NT2/D1 (cell line): Measurements from ENCODE around the gene PRDM7.
"Not testable (repeated sequence)": the region's sequence is repeated elsewhere in the genome, so short reads cannot be mapped to it uniquely, and the experiment has no call there.

Source experiments
- DNase-seq: peaks from one replicate; pipeline ENCODE4 v3.0.0-alpha.2; 2011; ENCODE audit warnings: low read depth, low spot score
- H3K27me3 ChIP-seq: 2 replicates; pipeline ENCODE4 v1.6.0; 2011; ENCODE audit warnings: mild to moderate bottlenecking; ENCODE audit not compliant: insufficient read length, insufficient read depth
- H3K36me3 ChIP-seq: 2 replicates; pipeline ENCODE4 v1.6.1; 2011; ENCODE audit warnings: mild to moderate bottlenecking, low read length, mixed read lengths; ENCODE audit not compliant: insufficient read depth, insufficient read length
- H3K4me1 ChIP-seq: 2 replicates; pipeline ENCODE4 v1.5.1; 2011; ENCODE audit not compliant: insufficient read depth, insufficient read length
- H3K4me3 ChIP-seq: 2 replicates; pipeline ENCODE4 v1.5.1; 2011; ENCODE audit warnings: low read depth; ENCODE audit not compliant: insufficient read length
- H3K9ac ChIP-seq: 2 replicates; pipeline ENCODE4 v1.6.0; 2011; ENCODE audit warnings: low read depth; ENCODE audit not compliant: insufficient read length
- H3K9me3 ChIP-seq: 2 replicates; pipeline ENCODE4 v1.5.1; 2011; ENCODE audit warnings: mild to moderate bottlenecking, low read length; ENCODE audit not compliant: insufficient read depth
- SUZ12 ChIP-seq: IDR thresholded peaks from 2 replicates; pipeline ENCODE4 v1.6.1; 2011; ENCODE audit not compliant: insufficient read length, insufficient read depth; ENCODE audit errors: extremely low read depth
- YY1 ChIP-seq: IDR thresholded peaks from 2 replicates; pipeline ENCODE4 v1.6.1; 2011; ENCODE audit not compliant: insufficient read length, insufficient read depth
- ZNF274 ChIP-seq: IDR thresholded peaks from 2 replicates; pipeline ENCODE4 v1.6.1; 2011; ENCODE audit warnings: mild to moderate bottlenecking, low read depth, low read length

PRDM7 gene

DNA sequence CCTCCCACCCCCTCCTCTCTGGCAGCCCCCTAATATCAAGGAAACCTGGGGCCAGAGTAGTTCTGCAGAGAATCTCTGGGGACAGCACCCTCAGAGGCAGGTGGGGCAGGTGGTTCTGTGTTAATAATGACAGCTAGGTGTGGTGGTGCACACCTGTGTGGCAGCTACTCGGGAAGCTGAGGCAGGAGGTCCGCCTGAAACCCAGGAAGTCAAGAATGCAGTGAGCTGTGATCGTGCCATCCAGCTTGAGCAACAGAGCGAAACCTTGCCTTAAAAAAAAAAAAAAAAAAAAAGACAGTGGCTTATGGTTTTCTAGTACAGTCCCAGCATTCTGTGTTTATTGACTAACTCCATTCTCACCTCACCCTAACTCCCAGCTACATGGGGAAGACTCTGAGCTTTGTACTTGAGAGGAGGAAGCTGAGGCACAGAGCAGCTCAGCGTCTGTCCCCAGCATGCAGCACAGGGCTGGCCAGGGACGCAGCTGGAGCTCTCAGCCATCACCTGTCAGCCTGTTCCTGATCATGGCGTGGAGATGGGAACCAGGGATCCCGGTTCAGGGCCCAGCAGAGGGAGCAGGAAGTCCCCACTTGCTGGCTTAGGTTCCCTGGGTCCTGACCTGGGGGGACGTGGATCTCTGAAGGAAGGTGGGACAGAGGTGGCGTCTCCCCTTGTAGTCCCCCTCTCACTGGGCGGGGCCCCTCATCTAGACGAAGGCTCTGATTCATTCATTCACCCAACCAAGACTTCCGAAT is 64.0 kb downstream of the PRDM7 start:
- peaks cover 19% of the 10 kb centered on the region for H3K4me1 ChIP-seq
- no peak overlapping the region for H3K9ac ChIP-seq
- peaks cover 10% of the 10 kb centered on the region for H3K36me3 ChIP-seq
- no peak overlapping the region for H3K4me3 ChIP-seq
- DNase-seq, result no peak
- no peaks in the 10 kb centered on the region for H3K9me3 ChIP-seq
- TF ChIP-seq SUZ12, result no peak
- no peak for TF ChIP-seq ZNF274
- TF ChIP-seq YY1, result no peak
- H3K27me3 ChIP-seq, result peaks cover under 1% of the 10 kb centered on the region

DNA sequence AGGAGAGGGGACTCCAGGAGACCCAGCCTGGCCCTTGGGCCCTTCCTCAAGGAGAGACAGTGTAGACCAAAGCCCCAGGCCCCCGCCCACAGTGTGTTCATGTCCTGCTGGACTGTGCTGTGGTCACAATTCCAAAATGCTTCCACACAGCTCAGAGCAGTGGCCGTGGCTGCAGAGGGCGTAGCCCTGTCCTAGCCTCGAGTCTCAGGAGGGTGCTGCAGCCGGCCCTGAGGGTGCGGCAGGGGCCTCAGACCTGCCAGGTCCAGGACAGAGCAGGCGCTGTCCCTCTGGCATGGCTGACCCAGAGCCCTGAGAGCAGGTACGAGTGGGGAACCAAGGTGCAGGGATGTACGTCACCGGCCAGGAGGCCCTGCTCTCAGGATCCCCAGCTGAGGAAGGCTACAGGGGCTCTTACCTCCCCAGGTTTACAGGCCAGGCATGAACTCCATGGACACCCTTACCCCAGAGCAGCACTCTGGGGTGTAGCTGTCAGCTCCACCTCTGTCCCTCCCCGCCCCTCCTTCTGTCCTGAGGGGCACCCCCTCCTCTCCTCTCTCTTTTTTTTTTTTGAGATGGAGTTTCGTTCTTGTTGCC is 65.1 kb downstream of the PRDM7 start:
- Histone ChIP-seq H3K4me3 (no peak overlapping the region), H3K36me3 (peaks cover 15% of the 10 kb centered on the region), H3K9me3 (no peaks in the 10 kb centered on the region), H3K4me1 (peaks cover 16% of the 10 kb centered on the region), H3K9ac (no peak overlapping the region), H3K27me3 (no peaks in the 10 kb centered on the region)
- no peak for DNase-seq
- TF ChIP-seq YY1 (no peak), SUZ12 (no peak), ZNF274 (no peak)

DNA sequence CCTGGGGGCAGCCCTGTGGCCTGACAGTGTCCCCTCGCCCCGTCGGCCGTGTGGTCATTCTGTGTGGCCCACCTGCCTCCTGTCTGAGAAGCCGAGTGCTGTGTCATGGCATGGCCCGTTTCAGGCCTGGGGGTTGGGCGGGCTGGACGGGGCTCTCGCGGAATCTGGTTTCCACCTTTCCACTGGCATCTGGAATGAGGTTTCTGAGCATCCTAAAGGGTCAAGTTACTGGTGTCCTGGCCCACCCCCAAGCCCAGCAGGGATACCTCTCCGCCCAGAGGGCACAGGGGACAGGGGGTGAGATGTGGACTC is 65.7 kb downstream of the PRDM7 start:
- Histone ChIP-seq H3K9ac (no peak overlapping the region), H3K27me3 (no peaks in the 10 kb centered on the region), H3K4me1 (peaks cover 16% of the 10 kb centered on the region), H3K9me3 (no peaks in the 10 kb centered on the region), H3K4me3 (no peak overlapping the region), H3K36me3 (peaks cover 18% of the 10 kb centered on the region)
- TF ChIP-seq YY1 (no peak), ZNF274 (no peak), SUZ12 (no peak)
- DNase-seq, result no peak

DNA sequence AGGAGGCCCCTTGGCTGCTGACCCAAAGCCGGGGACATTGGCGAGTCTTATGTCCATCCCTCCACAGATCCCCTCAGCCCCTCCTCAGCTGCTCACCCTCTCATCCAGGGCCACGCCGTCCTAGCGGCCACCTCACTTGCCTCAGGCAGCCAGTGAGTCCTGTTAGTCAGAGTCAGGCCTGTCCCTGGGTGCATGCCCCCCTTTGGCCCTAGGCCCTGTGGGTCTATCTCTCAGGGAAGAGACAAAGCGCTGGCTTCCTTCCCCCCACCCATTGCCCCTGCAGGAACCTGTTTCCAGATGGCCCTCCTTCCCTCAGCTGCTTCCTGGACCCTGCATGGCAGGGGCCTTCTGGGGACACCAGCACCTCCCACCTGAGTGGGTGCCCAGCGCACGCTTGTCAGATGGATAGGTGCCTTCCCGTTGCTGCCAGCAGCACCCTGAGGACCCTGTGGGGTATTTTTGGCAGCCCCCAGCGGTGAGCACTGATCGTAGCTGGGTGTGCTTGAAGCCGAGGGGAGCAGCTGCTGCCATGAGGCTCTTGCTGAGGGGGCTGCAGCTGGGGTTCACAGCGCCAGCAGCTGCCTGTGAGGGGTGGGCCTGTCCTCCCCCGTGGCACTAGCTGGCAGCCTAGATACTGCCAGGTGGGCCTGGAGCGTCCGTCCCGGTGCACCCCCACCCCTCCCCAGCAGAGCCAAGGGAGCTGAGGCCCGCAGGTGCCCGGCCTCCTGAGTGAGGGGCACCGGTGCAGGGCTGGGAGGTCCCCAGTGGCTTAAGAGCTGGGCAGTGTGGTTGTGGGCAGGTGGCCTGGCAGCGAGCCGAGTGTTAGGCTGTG is 66.2 kb downstream of the PRDM7 start:
- H3K4me1 ChIP-seq, result peaks cover 16% of the 10 kb centered on the region
- H3K27me3 ChIP-seq, result no peaks in the 10 kb centered on the region
- H3K36me3 ChIP-seq, result peaks cover 23% of the 10 kb centered on the region
- no peak for TF ChIP-seq ZNF274
- no peak for TF ChIP-seq YY1
- no peak for TF ChIP-seq SUZ12
- no peaks in the 10 kb centered on the region for H3K9me3 ChIP-seq
- DNase-seq, result no peak
- H3K9ac ChIP-seq, result no peak overlapping the region
- H3K4me3 ChIP-seq, result no peak overlapping the region

DNA sequence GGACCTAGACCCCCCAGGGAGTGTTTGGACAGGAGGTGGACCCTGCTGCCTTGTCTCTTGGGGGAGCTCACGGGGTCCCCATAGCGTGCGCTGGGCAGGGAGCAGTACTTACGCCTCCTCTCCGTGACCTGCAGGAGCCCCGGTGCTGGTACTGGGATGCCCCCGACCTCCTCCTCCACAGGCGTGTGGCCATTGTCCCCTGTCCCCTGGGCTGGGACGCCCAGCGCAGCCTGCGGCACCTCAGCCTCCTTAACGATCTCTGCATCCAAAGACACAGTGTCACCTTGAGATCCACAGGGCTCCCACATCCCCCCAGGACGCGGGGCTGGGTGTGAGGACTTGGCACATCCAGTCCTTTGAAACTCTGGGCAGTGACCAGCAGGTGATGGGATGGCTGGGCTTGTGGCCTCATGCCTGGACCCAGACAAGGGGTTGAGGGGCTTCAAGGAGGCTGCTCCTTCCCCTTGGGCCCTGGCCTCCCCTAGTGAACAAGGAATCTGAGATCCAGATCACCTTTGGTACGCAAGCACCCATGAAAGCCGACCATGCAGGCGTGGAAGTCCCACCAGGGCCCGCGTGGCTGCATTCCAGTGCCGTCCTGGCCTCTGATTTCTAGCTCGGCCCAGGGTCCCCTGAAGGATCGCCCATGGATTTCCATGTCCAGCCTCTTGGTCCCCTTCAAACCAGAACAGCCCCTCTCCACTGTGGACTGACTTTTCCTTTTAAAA is 67.8 kb downstream of the PRDM7 start:
- Histone ChIP-seq H3K27me3 (no peaks in the 10 kb centered on the region), H3K4me1 (peaks cover 21% of the 10 kb centered on the region), H3K9ac (no peak overlapping the region), H3K4me3 (no peak overlapping the region), H3K9me3 (no peaks in the 10 kb centered on the region), H3K36me3 (peaks cover 25% of the 10 kb centered on the region)
- TF ChIP-seq YY1 (no peak), ZNF274 (no peak), SUZ12 (no peak)
- DNase-seq, result no peak

DNA sequence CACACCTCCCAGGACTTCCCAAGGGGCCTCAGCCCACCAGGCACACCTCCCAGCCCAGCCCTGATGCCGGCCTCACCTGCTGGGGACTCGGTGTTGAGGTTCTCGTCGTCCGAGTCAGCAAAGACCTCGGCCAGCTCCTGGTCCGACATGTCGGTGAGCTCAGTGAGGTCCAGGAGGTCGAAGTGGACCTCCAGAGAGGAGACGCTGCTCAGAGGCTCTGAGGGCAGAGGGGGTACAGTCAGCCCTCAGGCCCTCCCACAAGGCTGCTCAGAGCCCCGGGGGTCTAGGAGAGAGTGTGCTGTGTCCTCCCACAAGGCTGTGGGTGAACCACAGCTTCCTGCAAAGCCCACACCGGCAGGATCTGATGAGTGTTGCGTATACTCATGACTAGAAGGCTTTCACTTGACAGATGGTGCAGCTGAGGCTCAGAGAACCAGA is 68.4 kb downstream of the PRDM7 start:
- no peak overlapping the region for H3K9ac ChIP-seq
- H3K4me1 ChIP-seq, result peaks cover 21% of the 10 kb centered on the region
- TF ChIP-seq SUZ12, result no peak
- no peak for TF ChIP-seq ZNF274
- no peak for TF ChIP-seq YY1
- no peak for DNase-seq
- no peaks in the 10 kb centered on the region for H3K27me3 ChIP-seq
- no peak overlapping the region for H3K4me3 ChIP-seq
- no peaks in the 10 kb centered on the region for H3K9me3 ChIP-seq
- H3K36me3 ChIP-seq, result peaks cover 25% of the 10 kb centered on the region

DNA sequence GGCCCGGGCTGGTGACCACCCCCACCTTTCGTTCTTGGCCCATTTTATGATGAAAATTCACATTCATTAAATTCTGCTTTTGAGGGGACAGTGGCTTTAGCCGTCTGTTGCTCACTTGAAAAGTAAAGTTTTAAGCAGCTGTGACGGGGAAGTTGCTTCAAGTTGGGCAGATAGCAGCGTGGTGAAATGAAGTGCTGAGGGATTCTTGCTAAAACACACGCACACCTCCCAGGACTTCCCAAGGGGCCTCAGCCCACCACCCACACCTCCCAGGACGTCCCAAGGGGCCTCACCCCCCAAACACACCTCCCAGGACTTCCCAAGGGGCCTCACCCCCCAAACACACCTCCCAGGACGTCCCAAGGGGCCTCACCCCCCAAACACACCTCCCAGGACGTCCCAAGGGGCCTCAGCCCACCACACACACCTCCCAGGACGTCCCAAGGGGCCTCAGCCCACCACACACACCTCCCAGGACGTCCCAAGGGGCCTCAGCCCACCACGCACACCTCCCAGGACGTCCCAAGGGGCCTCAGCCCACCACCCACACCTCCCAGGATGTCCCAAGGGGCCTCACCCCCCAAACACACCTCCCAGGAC is 69.4 kb downstream of the PRDM7 start:
- not testable (repeated sequence) for H3K9ac ChIP-seq, DNase-seq, H3K4me3 ChIP-seq, H3K9me3 ChIP-seq, H3K27me3 ChIP-seq
- Histone ChIP-seq H3K4me1 (peaks cover 23% of the 10 kb centered on the region), H3K36me3 (peaks cover 25% of the 10 kb centered on the region)
